NT2/D1 (cell line): Measurements from ENCODE around the gene PPFIBP1.

Source experiments
- SUZ12 ChIP-seq: IDR thresholded peaks from 2 replicates; pipeline ENCODE4 v1.6.1; 2011; ENCODE audit not compliant: insufficient read length, insufficient read depth; ENCODE audit errors: extremely low read depth
- ZNF274 ChIP-seq: IDR thresholded peaks from 2 replicates; pipeline ENCODE4 v1.6.1; 2011; ENCODE audit warnings: mild to moderate bottlenecking, low read depth, low read length

GRCh38 chr12:27505761-27506160 is 18.2 kb upstream of the PPFIBP1 start:
- no peak for TF ChIP-seq ZNF274
- TF ChIP-seq SUZ12, result no peak
